Activated CD8-positive, alpha-beta memory T cell treated with anti-CD3 and anti-CD28 coated beads, Interleukin-2, amount 50 U/mL, for 48 hours (primary cell): ENCODE results near the gene CTCFL.

ENCODE experiments used
- DNase-seq: peaks from one replicate; pipeline ENCODE4 v3.0.0-alpha.2; 2020

CTCFL gene

DNA sequence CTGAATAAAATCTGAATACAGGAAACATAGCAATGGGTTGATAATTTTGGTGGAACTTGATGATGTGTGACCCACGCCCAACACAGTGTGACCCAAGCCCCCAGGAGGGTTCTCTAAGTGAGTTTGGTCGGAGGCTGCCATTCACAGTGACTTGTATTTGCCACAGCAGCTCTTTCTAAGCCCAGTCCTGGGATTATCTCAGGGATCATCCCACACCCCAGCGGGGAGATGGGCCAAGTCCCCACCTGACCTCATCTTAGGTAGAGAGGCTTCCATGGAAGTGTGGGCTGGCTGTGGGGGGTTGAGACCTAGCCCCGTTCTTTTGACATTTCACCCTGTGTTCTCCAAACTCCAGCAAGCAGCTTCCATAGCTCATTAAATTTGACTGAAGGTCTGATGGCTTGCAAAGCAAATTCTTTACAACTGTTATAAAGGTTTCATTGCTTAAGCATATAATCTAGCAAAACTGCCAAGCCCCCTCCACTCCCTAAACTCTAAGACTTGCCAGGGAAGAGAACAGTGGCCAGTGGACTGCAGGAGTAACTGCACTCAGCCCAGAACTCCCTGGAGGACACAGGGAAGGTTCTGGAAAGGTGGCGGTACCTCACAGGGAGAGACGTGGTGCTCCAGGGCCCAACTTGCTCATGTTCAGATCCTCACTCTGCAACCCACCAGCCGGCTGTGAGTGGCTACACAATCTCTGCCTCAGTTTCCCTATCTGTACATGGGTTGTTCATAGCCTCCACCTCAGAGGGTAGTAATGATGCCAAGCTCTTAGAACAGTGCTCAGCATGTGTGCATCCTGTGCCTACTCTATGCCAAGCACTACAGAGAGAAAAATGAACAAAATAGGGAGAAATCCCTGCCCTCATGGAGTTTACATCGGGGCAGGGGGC lies 35.0 kb upstream of the CTCFL start:
- DNase-seq: no peak

- no peak for DNase-seq
Observed at GRCh38 chr20:57559289-57559634, 34.3 kb upstream of the CTCFL start.

DNA sequence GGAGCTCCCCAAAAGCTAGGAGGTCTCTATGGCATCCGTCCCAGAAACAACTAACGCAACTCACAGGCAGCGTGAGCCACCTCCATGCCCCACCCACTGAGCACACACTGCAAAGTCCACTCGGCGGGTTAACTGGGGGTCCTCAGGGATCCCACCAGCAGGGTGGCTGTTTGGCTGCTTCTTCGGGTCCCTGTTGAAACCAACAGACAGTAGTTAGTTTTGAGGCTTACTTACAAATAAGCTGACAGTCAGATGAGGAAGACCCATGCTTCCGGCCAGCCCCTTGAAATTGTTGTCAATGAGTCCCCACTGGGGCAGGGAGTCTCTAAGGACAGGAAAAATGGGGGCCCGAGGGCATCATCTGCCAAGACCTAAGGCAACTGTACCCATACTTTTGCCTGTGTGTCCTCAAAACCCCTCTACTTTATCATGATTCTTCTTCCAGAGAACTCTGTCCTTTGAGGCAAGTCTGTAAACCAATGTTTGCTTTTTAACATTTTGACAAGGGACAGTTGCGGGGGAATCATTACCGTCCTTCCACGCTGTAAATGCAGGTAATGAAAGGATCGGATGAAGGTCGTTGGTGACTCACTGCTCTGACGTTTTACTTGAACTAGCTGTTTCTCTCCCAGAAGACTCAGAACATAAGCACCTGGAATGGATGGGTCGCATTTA lies 33.8 kb upstream of the CTCFL start:
- no peak for DNase-seq

GRCh38 chr20:57557926-57558613 lies 33.1 kb upstream of the CTCFL start:
- no peak for DNase-seq

DNA sequence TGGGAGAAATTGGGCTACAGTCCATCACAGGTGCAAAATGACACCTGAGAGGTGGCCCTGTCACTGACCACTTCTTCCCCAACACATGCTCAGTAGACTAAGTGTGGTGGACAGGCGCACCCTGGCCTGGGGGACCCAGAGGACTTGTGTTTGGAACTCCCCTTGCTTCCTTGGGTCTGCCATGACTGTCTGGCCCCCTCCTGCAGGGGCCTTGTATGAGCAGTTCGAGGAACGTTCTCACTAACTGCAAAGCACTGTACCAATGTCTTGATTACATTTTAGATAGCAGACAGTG lies 32.0 kb upstream of the CTCFL start:
- DNase-seq: no peak

DNA sequence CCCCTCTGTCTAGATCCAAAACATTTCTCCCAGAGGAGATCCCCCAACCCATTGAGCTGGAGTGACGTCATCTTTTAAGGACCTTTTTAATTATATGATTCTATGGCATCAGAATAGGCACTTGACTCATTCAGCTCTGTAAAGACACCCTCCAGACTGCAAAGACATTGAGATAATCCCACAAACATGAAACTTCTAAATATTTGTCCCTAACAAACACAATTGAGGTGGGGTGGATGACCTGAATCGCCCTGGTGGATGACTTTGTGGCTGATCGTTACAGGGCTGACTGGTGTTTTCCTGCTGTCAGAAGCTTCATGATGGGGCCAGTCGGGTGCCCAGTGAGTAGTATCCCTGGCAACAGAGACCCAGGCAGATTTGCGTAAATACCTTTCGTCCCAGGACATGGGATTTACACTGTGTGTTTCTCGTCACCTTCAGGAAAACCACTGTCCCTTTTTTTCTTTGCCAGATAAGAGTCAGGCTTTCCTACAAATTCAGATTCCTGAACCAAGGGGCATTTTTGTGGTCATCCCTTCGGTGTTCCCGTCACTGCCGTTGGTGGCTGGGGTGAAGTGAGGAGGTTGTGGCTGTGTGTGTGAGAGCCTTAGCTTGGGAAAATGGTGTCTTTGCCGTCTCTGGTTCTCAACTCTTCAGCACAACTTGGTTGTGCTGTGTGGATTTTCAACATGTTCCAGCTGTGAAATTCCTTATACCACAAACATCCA lies 30.7 kb upstream of the CTCFL start:
- no peak for DNase-seq

GRCh38 chr20:57553376-57554018 lies 28.6 kb upstream of the CTCFL start:
- DNase-seq: no peak

DNA sequence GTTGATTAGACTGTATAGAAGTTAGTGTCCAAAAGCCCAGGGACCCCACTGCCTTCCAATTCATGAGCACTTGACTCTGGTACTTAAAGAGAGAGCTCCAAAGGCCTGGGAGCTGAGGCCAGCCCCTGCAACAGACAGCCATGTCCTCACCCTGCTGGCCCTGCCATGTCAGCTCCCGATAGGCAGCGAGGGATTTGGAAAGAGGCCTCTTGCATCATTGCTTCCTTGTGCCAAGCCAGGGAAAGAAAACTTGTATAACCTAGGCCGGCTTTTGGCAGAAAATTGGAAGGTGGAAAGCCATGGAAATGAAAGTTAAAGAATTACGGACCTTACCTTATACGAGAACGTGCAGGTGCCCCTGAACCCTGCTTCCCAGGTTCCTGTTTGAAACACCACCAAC lies 27.5 kb upstream of the CTCFL start:
- no peak for DNase-seq

GRCh38 chr20:57548177-57549058 lies 23.5 kb upstream of the CTCFL start:
- DNase-seq: no peak

GRCh38 chr20:57546956-57547649 lies 22.2 kb upstream of the CTCFL start:
- no peak for DNase-seq

DNA sequence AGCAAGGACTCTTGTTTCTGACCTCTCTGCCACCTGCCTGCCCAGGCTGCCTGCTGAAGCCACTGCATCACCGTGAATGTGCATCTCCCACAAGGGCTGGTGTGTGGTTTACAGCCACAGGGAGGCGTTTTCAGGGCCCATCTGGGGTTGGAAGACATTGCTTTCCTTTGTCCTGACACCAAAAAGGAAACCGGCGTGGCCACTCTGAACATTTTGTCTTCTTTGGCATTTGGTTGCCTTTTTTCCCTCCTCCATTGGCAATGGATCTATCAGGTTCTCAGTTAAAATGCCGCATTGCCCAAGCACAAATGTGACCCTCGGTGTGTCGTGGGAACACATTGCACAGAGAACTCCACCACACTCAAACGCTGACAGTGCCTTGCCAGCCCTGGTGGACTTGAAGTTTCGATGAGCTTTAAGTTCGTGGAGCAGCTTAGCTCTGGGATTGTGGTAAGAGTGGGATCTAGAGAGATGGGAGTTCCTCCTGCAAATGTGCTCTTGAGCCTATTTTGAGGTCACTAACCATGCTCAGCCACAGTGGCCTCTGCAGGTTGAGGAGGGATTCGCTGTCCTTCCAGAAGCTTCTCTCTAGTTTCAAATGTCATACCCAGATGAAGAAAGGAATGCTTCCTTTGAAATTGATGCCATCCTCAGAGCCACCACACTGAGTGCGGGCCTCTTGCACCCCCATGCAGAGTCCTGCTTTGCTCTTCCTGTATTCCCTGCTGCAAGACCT lies 21.2 kb upstream of the CTCFL start:
- DNase-seq: no peak

- no peak for DNase-seq
Observed at GRCh38 chr20:57544838-57545564, 20.1 kb upstream of the CTCFL start.

- no peak for DNase-seq
Observed at GRCh38 chr20:57543754-57544153, 18.8 kb upstream of the CTCFL start.

DNA sequence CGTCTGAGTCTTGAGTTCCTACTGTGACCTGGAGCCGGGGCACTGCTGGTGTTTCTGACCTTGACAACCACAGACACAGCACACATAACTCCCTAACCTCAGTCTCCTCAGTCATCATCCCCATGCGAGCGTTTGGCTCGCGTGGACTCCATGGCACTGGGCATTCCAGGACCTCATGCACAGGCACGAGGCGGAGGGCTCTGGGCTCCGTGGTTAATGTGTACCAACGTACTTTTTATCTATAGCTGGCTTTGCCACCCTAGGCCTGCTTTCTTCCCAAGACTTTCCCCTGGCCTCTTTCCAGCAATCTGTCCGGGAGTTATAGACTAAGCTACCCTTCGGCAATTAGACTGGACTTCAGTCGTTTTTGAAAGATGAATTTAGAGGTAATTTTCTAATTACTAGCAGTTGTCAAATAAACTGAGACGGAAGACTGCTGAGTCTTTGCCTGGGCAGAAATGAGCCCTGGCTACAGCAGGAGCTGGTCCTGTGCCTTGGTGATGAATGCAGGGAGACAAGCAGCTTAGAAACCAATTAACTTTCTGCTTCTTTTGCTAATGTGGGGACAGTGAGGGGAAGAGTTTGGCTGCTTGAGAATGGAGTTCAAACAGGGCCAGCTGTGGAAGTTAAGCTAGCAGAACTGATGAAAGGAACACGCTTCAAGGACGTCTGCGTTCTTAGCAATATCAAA lies 16.1 kb upstream of the CTCFL start:
- DNase-seq: no peak

DNA sequence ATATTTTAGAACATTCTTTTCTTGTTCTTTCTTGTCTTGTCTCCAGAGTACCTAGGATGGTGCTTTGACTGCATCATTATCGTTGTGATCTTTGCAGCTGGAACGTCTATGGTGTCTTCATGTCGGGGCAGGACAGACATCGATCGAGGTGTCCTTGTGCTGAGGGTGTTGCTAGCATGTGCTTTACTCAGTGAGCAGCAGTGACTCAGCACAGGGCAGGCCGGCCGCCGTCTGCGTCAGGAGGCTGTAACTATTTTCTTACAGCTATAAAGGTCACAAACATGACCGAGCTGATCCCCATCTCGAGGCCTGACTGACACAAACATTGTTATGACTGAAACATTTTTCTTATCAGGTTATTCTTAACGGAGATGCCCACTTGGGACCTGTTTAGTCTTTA lies 14.9 kb upstream of the CTCFL start:
- no peak for DNase-seq

GRCh38 chr20:57537822-57538221 lies 12.9 kb upstream of the CTCFL start:
- no peak for DNase-seq

- DNase-seq: no peak
Observed at GRCh38 chr20:57536771-57537724, 12.1 kb upstream of the CTCFL start.

DNA sequence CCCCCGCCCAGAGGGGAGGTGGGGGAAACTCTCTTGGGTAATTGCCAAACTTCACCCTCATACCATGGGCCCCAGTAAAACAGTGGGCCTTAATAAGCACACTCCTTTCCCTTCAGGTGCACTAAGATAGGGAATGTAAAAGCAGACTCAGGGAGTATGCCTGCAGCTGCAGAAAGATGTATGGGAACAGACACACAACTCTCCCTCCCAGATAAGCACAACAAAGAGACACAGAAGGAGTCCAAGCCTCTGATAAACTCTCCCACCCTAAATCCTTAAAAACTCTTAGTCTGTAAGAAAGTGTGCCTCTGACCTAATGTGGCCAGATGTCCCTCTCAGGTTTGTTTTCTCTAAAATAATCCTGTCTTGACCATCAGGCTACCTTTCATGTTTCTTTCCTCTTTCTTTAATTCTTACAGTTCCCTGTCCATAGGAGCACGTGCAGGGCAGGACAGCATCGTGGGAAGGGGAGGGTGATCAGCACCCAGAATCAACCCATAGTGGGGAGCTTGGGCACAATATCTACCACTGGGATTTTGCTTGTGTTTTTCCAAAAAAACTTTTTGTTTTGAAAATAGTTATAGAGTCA lies 11.3 kb upstream of the CTCFL start:
- DNase-seq: no peak
